ENCODE results near the gene POLA1.

Gene POLA1

DNA sequence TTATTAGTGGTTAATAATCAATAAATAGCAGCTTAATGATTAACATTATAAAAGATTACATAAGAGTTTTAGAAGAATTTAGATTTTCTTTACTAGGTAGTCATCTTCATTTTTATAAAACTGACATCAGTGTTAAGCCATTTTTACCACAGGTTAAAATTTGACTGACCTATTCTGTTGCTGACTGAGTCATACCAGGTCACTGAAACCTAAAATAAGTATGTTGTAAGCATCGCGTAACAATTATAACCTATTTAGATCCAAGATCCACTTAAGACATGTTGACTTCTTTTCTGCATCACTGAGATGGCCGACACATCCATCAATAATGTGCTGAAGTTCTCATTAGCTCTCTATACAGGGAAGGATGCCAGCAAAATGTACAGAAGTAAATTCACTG lies 285.4 kb downstream of the POLA1 start:
- Histone ChIP-seq H3K4me2 (ENCODE audit: low read depth, low read length) (no peak overlapping the region), H3K79me2 (ENCODE audit: low read length) (no peaks in the 10 kb centered on the region), H3K4me3 (ENCODE audit: low read length) (no peak overlapping the region), H3K9ac (ENCODE audit: low read length) (no peak overlapping the region), H3K27me3 (replicated peaks; ENCODE audit: insufficient read depth, low read length) (no peaks in the 10 kb centered on the region), H3K36me3 (replicated peaks; ENCODE audit: insufficient read depth, low read length) (no peaks in the 10 kb centered on the region), H3K4me1 (ENCODE audit: low read length) (no peaks in the 10 kb centered on the region), H2AFZ (ENCODE audit: low read length) (no peak overlapping the region), H3K27ac (ENCODE audit: low read length) (no peak overlapping the region), H4K20me1 (ENCODE audit: insufficient read depth, low read length) (no peaks in the 10 kb centered on the region), H3K9me2 (replicated peaks; ENCODE audit: insufficient read depth, low read length) (no peaks in the 10 kb centered on the region), H3F3A (ENCODE audit: insufficient read depth, low read length) (no peaks in the 10 kb centered on the region), H3K9me3 (replicated peaks; ENCODE audit: insufficient read depth, low read length) (no peaks in the 10 kb centered on the region)
- no peak for DNase-seq
- TF ChIP-seq EZH2 (optimal IDR thresholded peaks at IDR 0.05; ENCODE audit: low read depth, low read length) (no peak), EZH2phosphoT487 (IDR thresholded peaks at IDR 0.05; ENCODE audit: low read length) (no peak)
- TF ChIP-seq, protein P1, sequence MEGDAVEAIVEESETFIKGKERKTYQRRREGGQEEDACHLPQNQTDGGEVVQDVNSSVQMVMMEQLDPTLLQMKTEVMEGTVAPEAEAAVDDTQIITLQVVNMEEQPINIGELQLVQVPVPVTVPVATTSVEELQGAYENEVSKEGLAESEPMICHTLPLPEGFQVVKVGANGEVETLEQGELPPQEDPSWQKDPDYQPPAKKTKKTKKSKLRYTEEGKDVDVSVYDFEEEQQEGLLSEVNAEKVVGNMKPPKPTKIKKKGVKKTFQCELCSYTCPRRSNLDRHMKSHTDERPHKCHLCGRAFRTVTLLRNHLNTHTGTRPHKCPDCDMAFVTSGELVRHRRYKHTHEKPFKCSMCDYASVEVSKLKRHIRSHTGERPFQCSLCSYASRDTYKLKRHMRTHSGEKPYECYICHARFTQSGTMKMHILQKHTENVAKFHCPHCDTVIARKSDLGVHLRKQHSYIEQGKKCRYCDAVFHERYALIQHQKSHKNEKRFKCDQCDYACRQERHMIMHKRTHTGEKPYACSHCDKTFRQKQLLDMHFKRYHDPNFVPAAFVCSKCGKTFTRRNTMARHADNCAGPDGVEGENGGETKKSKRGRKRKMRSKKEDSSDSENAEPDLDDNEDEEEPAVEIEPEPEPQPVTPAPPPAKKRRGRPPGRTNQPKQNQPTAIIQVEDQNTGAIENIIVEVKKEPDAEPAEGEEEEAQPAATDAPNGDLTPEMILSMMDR (IDR thresholded peaks at IDR 0.05; ENCODE audit: low read length): no peak

DNA sequence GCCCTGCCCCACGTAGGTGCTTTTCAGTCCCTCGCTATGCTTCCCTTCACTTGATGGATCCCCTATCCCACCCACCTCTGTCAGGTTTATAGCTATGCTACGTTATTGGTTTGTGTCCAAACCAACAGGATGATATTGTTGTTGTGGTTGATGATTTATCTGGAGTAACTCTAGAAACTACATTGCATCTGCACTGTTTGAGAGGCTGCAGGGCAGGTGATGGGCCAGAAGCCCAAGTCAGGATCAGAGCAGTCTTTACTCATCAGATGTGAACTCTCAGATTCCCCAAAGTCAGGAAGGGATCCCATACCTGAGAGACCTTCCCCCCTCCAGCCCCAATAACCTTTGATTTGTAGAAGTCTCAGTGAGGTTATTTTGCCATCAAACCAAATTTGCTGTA lies 287.3 kb downstream of the POLA1 start:
- no peaks in the 10 kb centered on the region for H3K79me2 ChIP-seq (ENCODE audit: low read length)
- H3K27me3 ChIP-seq (replicated peaks; ENCODE audit: insufficient read depth, low read length): no peaks in the 10 kb centered on the region
- no peak overlapping the region for H3K27ac ChIP-seq (ENCODE audit: low read length)
- H3K9ac ChIP-seq (ENCODE audit: low read length): no peak overlapping the region
- no peaks in the 10 kb centered on the region for H3K9me2 ChIP-seq (replicated peaks; ENCODE audit: insufficient read depth, low read length)
- no peak overlapping the region for H2AFZ ChIP-seq (ENCODE audit: low read length)
- no peaks in the 10 kb centered on the region for H3K4me1 ChIP-seq (ENCODE audit: low read length)
- no peak overlapping the region for H3K4me2 ChIP-seq (ENCODE audit: low read depth, low read length)
- H3K9me3 ChIP-seq (replicated peaks; ENCODE audit: insufficient read depth, low read length): no peaks in the 10 kb centered on the region
- H3K4me3 ChIP-seq (ENCODE audit: low read length): no peak overlapping the region
- no peak for DNase-seq
- TF ChIP-seq EZH2 (optimal IDR thresholded peaks at IDR 0.05; ENCODE audit: low read depth, low read length) (no peak), EZH2phosphoT487 (IDR thresholded peaks at IDR 0.05; ENCODE audit: low read length) (no peak)
- TF ChIP-seq, protein P1 (IDR thresholded peaks at IDR 0.05; ENCODE audit: low read length): no peak
- no peaks in the 10 kb centered on the region for H4K20me1 ChIP-seq (ENCODE audit: insufficient read depth, low read length)
- no peaks in the 10 kb centered on the region for H3F3A ChIP-seq (ENCODE audit: insufficient read depth, low read length)
- H3K36me3 ChIP-seq (replicated peaks; ENCODE audit: insufficient read depth, low read length): no peaks in the 10 kb centered on the region

DNA sequence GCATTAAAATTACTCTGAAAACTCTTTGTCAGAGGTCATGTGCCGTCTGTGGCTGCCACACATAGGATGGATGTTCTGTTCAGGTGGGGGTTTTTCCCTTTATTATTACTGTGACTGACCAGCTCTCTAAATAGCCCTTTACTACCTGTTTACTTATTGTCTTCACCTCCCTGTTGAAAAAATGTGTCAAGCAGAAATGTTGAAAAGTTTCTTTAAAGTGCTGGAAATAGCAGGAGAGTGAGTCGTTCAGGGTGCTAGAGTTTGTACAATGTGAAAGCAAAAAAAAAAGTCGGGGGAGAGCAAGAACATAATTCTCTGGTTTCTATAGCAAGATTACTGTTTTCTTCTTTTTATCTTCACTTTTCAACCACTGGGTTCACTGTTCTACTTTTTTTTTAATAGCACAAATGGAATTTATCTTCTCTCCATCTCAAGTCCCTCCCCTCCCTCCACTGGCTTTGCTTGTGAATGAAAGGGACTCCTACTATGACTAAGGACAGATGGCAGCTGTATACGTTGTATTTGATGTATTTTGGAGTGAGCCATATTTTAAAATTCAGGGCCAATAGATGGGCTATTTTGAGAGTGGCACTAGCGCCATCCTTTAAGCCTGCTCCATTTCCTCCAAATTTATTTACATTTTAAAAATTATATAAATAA lies 288.7 kb downstream of the POLA1 start:
- Histone ChIP-seq H3K4me3 (ENCODE audit: low read length) (no peak overlapping the region), H3K9ac (ENCODE audit: low read length) (no peak overlapping the region), H3K79me2 (ENCODE audit: low read length) (no peaks in the 10 kb centered on the region), H3K36me3 (replicated peaks; ENCODE audit: insufficient read depth, low read length) (no peaks in the 10 kb centered on the region), H2AFZ (ENCODE audit: low read length) (no peak overlapping the region), H3F3A (ENCODE audit: insufficient read depth, low read length) (no peaks in the 10 kb centered on the region), H3K27me3 (replicated peaks; ENCODE audit: insufficient read depth, low read length) (no peaks in the 10 kb centered on the region), H3K4me2 (ENCODE audit: low read depth, low read length) (no peak overlapping the region), H4K20me1 (ENCODE audit: insufficient read depth, low read length) (no peaks in the 10 kb centered on the region), H3K9me2 (replicated peaks; ENCODE audit: insufficient read depth, low read length) (no peaks in the 10 kb centered on the region), H3K9me3 (replicated peaks; ENCODE audit: insufficient read depth, low read length) (no peaks in the 10 kb centered on the region), H3K27ac (ENCODE audit: low read length) (no peak overlapping the region), H3K4me1 (ENCODE audit: low read length) (no peaks in the 10 kb centered on the region)
- DNase-seq: no peak
- TF ChIP-seq, protein P1 (IDR thresholded peaks at IDR 0.05; ENCODE audit: low read length): no peak
- TF ChIP-seq EZH2phosphoT487 (IDR thresholded peaks at IDR 0.05; ENCODE audit: low read length) (no peak), EZH2 (optimal IDR thresholded peaks at IDR 0.05; ENCODE audit: low read depth, low read length) (no peak)

Data from MM.1S (cell line).